HG03196 (cell line): ENCODE results near the gene ITGA6.

Experiments used
- ATAC-seq: cut with Tn5 transposase; IDR thresholded peaks from one replicate; pipeline ENCODE4 v1.9.1; 2021; ENCODE audit not compliant: unreplicated experiment

ITGA6 gene

DNA sequence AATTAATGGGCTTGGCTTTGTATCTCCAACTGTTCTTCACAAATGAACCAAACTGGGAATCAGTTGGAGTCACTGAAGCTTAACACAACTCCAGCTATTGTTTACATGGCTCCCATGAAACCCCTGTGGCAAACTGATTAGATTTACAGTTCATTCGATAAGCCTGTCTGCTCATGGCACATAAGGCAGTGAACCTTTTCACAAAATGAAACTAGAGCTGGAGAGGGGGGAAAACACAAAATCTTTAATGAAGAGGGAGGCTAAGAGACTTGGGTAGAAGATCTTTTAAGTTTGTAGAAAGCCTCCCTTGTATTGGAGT, 11.6 kb upstream of the ITGA6 start:
- ATAC-seq, result no peak

GRCh38 chr2:172416447-172417058, 10.8 kb upstream of the ITGA6 start:
- ATAC-seq, result no peak

DNA sequence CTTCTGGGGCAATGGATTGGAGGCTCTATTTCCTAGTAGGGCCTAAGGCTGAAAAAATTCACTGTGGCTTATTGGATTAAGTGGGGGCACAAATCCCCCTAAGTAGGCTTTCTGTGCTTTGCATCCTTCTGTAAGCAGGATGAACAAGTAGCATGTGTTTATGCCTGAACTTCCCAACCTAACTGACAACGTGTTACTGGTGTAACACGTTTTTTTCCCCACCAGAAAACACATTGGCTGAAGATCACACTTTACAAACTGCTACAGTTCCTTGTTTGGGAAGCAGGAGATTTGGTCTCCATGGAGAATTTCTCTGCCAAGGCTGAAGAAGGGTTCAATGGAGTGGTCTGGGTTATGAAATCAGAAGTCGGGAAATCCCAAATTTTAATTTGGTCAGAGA, 7.2 kb upstream of the ITGA6 start:
- no peak for ATAC-seq

DNA sequence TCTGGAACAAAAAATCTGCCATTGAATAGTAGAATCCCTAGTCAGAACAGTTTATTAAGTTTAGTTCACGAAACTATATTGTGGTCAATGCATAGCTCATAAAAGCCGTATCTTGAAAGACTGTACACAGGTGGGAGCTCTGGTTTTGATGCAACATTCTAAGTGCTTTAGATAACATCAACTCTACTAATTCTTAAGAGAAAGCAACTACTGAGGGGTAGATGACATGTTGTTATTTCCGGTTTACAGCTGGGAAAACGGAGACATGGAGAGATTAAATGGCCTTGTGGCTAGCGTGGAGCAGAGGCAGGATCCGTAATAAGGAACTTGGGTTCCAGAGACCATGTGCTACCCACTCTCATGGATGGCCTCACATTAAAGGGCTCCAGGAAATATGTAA, 4.2 kb upstream of the ITGA6 start:
- ATAC-seq, result no peak

DNA sequence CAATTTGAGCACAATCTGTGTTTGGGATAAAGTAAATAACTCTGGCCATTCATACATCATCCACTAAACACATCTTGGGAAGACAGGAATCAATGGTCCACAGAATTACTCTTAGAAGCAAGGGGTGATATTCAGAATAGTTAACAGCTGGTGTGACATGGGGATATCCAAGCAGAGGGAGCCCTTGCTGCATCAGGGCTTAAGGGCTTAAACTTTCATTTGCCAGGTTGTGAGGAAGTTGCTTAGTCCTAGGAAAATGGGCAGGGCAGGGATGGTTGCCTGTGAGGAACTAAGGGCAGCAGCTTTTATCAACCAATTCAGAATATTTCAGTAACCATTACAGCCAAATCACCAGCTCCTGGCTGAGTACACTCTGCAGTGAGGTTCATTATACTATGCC, 2.0 kb upstream of the ITGA6 start:
- ATAC-seq, result no peak

DNA sequence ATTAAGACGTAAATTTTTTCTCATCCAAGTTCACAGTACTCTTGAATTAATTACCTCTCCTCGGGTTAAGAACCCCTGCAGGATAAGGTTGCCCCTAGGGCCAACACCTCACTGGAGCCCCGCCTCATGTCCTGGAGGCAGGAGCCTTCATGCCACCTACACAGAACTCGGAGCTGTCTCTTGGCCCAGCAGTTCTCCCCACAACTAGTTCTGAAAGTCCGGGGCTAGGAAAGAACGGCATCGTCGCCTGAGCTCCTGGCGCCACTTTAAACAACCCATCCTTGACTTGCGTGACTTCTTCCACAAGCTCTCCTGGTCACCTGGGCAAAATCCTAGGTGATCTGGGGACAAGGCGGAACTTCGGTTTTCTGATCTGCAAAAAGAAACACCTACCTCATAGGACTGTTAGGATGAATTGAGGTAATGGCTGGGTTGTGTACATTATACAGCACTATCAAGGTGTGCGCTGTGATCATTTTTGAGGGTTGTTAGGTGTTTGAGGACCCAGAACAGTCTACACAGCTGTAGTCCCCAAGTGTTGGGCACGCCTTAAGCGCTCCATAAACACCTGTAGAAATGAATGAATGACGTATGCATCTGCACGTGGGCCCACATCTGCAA, 641 bp upstream of the ITGA6 start:
- ATAC-seq, result no peak

DNA sequence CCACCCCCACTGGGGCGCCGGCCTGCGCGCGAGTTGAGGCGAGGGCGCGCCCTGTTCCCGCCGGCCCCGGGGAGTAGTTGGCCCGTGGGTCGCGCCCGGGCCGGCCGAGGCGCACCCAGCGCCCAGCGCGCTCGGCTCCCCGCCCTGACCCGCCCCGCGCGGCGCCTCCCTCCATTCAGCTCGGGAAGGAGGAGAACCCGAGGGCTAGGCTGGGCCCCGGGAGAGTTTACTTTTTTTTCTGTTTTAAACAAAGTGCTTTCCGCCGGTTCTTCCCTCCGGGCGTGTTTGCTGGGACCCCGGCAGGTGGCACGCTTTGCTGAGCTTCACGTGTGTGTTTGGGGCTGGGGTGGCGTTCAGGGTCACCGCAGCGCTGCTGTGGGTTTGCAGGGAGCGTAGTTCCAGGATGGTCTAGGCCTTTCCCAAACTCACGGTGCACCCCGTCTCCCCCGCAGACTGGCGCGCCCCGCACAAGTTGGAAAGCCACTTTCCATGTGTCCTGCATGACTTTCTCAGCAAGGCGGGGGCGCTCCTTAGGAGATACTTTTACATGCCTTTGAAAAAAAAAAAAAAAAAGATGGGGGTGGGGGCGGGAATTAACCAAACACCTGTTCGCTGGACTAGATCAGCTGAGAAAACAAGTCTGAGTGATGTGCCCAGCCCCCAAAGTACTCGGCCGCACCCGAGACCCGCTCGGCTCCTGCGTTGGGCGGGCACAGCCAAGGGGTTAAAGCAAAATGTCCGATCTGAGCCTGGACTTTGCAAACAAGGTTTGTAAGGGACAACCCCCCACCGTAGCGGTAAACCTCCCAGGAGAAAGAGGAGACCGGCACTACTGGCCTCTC, 825 bp downstream of the ITGA6 start:
- ATAC-seq, result no peak

DNA sequence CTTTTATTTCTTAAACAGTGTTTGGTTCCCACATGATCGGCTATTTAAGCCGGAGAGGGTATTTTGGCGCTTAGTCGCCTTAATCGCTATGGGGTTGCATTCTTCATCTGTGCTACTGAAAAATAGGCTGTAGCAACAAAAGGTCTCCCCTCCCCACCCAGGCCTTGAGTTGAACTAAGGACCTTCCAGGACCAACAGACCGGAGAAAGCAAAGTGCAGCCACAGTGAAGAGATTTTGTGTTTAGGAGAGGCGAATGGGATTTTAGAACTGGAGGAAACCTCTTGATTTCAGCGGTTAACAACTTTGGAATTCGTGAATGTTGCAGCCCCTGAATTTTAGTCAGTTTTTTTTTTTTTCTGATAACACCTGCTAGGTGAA, 1.4 kb downstream of the ITGA6 start:
- no peak for ATAC-seq

DNA sequence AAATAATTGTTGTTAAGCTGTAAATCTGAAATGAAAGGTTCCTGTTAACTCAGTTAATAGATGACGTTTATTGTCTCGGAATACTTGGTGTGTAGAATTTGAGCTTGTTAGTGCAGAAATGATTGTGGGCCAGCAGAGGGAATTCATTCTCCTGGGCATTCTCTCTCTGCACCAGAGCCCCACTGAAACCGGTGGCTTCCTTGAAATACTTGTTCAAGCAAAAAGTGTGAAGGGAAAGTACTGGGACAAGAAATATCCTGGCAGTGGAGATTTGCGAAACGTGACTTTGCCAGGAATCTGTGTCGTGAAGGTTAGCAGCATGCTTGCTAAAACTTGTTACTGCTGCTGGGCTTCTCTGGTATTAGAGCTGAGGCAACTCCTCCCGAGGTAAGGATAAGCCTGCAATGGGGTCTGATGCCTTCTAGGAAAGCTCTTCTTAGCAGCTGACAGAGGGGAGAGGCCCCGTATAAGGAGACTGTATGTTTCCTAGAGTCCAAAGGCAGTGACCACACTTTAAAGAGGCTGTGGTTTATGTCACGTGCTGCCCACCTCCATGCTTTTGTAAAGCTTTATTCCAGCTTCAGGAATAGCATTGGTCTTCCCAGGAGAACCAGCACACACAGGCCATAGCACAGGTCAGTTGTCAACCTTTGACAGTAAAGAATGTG, 2.0 kb downstream of the ITGA6 start:
- ATAC-seq, result no peak

- no peak for ATAC-seq
Measured at GRCh38 chr2:172430027-172430426, 2.6 kb downstream of the ITGA6 start.

- no peak for ATAC-seq
Measured at GRCh38 chr2:172430678-172431077, 3.3 kb downstream of the ITGA6 start.

DNA sequence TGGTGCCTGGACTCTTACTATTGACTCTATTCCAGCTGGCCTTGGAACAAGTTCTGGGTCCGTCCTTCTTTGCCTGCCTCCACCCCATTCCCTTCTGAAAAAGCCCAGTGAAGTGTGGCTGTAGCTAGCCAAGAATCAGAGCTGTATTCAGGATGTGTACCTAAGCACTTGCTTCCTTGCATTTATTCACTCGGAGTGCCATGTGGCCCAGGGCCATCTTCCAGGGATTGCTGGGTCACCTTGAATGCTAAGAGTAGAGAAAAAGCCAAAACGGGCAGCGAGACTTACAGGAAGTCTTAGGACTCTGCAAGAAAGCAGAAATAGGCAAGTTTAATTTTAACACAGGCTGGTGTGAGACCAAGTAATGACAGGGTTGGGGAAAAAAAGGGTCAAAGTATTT, 4.1 kb downstream of the ITGA6 start:
- no peak for ATAC-seq

DNA sequence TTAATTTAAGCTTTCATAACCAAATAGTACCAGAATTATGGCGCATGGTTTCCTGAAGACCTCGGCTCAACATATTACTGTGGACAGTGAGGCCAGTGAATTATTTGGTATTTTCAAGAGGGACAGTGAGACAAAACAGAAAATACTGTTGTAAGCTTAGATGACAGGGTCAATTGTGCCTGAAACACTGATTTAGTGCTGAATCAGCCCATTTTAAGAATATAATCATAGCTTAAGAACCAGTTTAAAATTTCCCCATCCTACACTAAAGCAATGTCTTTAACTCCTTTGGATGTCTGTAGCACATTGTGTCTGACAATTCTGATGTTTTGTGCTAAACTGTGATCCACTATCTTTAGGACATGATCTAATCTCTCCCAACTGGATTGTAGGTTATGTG, 4.6 kb downstream of the ITGA6 start:
- ATAC-seq, result no peak

DNA sequence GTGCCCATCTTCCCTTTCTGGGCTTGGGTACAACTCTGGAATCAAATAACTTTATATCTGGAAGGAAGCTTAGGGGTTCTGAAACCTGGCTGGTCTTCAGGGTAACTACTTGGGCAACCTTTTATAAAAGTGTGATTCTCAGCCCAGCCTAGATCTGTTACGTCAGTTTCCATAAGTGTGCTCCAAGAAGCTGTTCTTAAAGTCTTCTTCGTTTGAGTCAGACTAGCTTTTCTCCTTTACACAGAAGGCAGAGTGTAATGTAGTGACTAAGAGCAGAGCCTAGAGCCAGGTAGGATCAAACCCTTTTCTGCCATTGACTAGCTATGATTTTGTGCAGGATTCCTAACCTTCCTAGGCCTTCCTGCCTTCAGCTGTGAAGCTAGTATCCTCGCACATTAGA, 5.8 kb downstream of the ITGA6 start:
- no peak for ATAC-seq

- no peak for ATAC-seq
Measured at GRCh38 chr2:172434821-172435605, 7.6 kb downstream of the ITGA6 start.

DNA sequence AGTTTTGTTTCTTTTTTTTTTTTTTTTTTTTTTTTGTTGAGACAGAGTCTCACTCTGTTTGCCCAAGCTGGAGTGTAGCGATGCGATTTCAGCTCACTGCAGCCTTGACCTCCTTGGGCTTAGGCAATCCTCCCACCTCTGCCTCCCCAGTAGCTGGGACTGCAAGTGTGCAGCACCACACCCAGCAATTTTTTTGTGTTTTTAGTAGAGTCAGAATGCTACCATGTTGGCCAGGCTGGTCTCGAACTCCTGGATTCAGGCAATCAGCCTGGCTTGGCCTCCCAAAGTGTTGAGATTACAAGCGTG, 8.2 kb downstream of the ITGA6 start:
- ATAC-seq, result no peak

GRCh38 chr2:172436889-172437288, 9.5 kb downstream of the ITGA6 start:
- no peak for ATAC-seq

DNA sequence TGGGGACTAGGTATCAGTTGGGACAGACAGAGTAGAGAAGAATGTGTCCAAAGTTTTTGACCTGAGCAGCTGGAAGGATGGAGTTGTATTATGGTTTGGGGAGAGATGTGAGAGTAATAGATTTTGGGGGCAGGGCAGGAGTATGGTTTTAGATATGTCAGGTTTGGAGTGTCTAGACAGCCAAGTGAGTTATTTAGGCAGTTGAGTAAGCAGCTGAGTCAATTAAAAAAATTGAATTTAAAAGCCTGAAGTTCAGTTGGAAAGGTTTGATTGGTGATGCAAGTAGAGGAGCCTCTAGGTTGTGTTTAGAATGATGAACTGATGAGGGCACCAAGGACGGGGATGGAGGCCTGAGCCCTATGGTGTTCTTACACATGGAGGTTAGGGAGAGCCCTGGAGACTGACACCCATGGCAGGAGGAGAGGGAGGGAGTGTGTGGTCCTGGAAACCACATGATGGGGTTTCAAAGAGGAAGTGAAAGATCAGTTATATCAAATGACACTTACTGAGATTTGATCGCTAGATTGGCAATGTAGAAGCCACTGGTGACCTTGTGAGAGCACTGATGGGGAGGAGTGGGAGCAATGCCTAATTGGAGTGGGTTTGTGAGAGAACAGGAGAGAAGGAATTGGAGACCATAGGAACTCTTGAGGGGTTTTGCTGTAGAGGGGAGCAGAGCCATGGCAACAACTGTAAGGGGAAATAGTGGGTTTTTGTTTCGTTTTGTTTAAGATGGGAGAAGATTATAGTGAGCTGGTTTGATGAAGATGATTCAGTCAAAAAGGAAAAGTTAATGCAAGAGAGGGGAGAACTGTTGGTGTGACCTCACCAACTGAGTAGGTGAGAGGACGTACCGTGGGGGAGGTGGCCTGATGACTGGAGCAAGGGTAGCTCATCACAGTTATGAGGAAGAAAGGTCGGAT, 10.3 kb downstream of the ITGA6 start:
- ATAC-seq, result no peak

- no peak for ATAC-seq
Measured at GRCh38 chr2:172438741-172439508, 11.5 kb downstream of the ITGA6 start.

DNA sequence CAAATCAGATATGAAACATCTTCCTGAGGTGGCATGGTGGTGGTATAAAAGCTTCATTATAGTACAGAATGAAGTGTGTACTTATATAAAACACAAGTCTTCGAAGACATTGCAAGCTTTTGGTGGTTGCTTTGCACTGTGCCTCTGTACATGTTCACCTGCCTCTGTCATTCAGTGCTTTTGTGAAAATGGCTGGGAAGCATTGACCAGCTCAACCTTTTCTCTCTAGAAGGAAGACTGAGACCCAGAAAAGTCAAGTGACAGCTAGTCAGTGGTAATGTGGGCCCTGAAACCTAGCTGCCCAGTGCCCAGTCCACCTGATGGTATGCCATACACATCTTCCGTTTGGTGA, 12.1 kb downstream of the ITGA6 start:
- no peak for ATAC-seq
